H9 (cell line): ENCODE measurements around the gene HASPIN. TPM values are rescaled to one million over a fixed set of nuclear protein-coding genes. Genes with fewer than 3 reads are reported as not detected.

ENCODE experiments used
- DNase-seq: peaks from one replicate; pipeline ENCODE4 v3.0.0-alpha.2; 2017
- H2AFZ ChIP-seq: one replicate; pipeline ENCODE4 v1.6.1; 2013; ENCODE audit warnings: mild to moderate bottlenecking, low read length, control low read depth, moderate library complexity
- H2AK5ac ChIP-seq: 2 replicates; pipeline ENCODE4 v1.6.1; 2013; ENCODE audit warnings: low read length, control low read depth, mixed read lengths; ENCODE audit not compliant: insufficient read length
- H2BK120ac ChIP-seq: one replicate; pipeline ENCODE4 v1.6.1; 2013; ENCODE audit warnings: low read depth, mild to moderate bottlenecking, low read length, control low read depth, inconsistent platforms; ENCODE audit not compliant: poor library complexity, severe bottlenecking
- H2BK12ac ChIP-seq: 2 replicates; pipeline ENCODE4 v1.6.1; 2013; ENCODE audit warnings: low read length, control low read depth, mixed read lengths, low read depth; ENCODE audit not compliant: insufficient read length
- H2BK15ac ChIP-seq: 2 replicates; pipeline ENCODE4 v1.6.1; 2013; ENCODE audit warnings: low read depth, low read length, control low read depth
- H2BK20ac ChIP-seq: one replicate; pipeline ENCODE4 v1.6.1; 2013; ENCODE audit warnings: low read depth, mild to moderate bottlenecking, low read length, control low read depth, inconsistent platforms; ENCODE audit not compliant: poor library complexity, severe bottlenecking
- H2BK5ac ChIP-seq: 2 replicates; pipeline ENCODE4 v1.6.1; 2013; ENCODE audit warnings: low read length, control low read depth, mixed read lengths; ENCODE audit not compliant: insufficient read length
- H3K14ac ChIP-seq: 2 replicates; pipeline ENCODE4 v1.6.1; 2013; ENCODE audit warnings: low read length, control low read depth; ENCODE audit not compliant: insufficient read depth
- H3K18ac ChIP-seq: 2 replicates; pipeline ENCODE4 v1.6.1; 2013; ENCODE audit warnings: low read depth, mild to moderate bottlenecking, mixed read lengths, low read length, control low read depth; ENCODE audit not compliant: insufficient read length
- H3K23ac ChIP-seq: 2 replicates; pipeline ENCODE4 v1.6.1; 2013; ENCODE audit warnings: low read length, control low read depth, mixed read lengths, low read depth; ENCODE audit not compliant: insufficient read length
- H3K23me2 ChIP-seq: 2 replicates; pipeline ENCODE4 v1.6.1; 2013; ENCODE audit warnings: low read depth, mild to moderate bottlenecking, mixed read lengths, low read length, control low read depth; ENCODE audit not compliant: insufficient read length, poor library complexity, severe bottlenecking
- H3K27ac ChIP-seq: 2 replicates; pipeline ENCODE4 v1.5.1; 2013; ENCODE audit warnings: low read length, control low read depth, mixed read lengths, low read depth; ENCODE audit not compliant: insufficient read length
- H3K27me3 ChIP-seq: 2 replicates; pipeline ENCODE4 v1.6.1; 2013; ENCODE audit warnings: low read length, control low read depth, inconsistent platforms; ENCODE audit not compliant: insufficient read depth
- H3K4ac ChIP-seq: 2 replicates; pipeline ENCODE4 v1.6.1; 2013; ENCODE audit warnings: low read depth, mild to moderate bottlenecking, control low read depth, inconsistent platforms, low read length, moderate library complexity
- H3K4me1 ChIP-seq: 2 replicates; pipeline ENCODE4 v1.6.1; 2013; ENCODE audit warnings: low read length, control low read depth, inconsistent platforms; ENCODE audit not compliant: insufficient read depth
- H3K4me2 ChIP-seq: 2 replicates; pipeline ENCODE4 v1.6.1; 2013; ENCODE audit warnings: low read length, control low read depth, mixed read lengths; ENCODE audit not compliant: insufficient read length, insufficient read depth
- H3K56ac ChIP-seq: 2 replicates; pipeline ENCODE4 v1.6.1; 2013; ENCODE audit warnings: low read depth, mild to moderate bottlenecking, mixed read lengths, low read length, control low read depth; ENCODE audit not compliant: insufficient read length
- H3K79me1 ChIP-seq: 2 replicates; pipeline ENCODE4 v1.6.1; 2013; ENCODE audit warnings: low read depth, mild to moderate bottlenecking, moderate library complexity, low read length, control low read depth, inconsistent platforms; ENCODE audit not compliant: insufficient read depth, poor library complexity, severe bottlenecking
- H3K79me2 ChIP-seq: 2 replicates; pipeline ENCODE4 v1.6.1; 2013; ENCODE audit warnings: low read length, control low read depth, inconsistent platforms; ENCODE audit not compliant: insufficient read depth
- H3K9ac ChIP-seq: 2 replicates; pipeline ENCODE4 v1.6.1; 2013; ENCODE audit warnings: low read length, control low read depth, mixed read lengths; ENCODE audit not compliant: insufficient read length; ENCODE audit errors: extremely low read depth
- H3K9me3 ChIP-seq: one replicate; pipeline ENCODE4 v1.6.1; 2013; ENCODE audit warnings: low read depth, low read length, inconsistent platforms; ENCODE audit not compliant: control insufficient read depth
- H3T11ph ChIP-seq: one replicate; pipeline ENCODE4 v1.6.1; 2013; ENCODE audit warnings: mild to moderate bottlenecking, low read length, control low read depth, inconsistent platforms
- H4K20me1 ChIP-seq: one replicate; pipeline ENCODE4 v1.6.1; 2013; ENCODE audit not compliant: control insufficient read depth, insufficient read length, insufficient read depth
- H4K5ac ChIP-seq: 2 replicates; pipeline ENCODE4 v1.6.1; 2013; ENCODE audit warnings: low read depth, mild to moderate bottlenecking, mixed read lengths, low read length, control low read depth; ENCODE audit not compliant: insufficient read length
- H4K8ac ChIP-seq: replicated peaks from 2 replicates; pipeline ENCODE4 v1.6.1; 2013; ENCODE audit warnings: low read length, control low read depth, mixed read lengths, low read depth; ENCODE audit not compliant: insufficient read length
- H4K91ac ChIP-seq: 2 replicates; pipeline ENCODE4 v1.6.1; 2013; ENCODE audit warnings: low read depth, mild to moderate bottlenecking, moderate library complexity, mixed read lengths, low read length, control low read depth; ENCODE audit not compliant: insufficient read length
- H3K27ac Mint-ChIP-seq, 3 experiments: 2 replicates in 2 of 3; 3 replicates in 1 of 3; pipeline ENCODE4 v1.8.0; 2020 to 2021; ENCODE audit warnings: mixed read lengths in 3 of 3, mild to moderate bottlenecking in 1 of 3, moderate library complexity in 1 of 3
- H3K27me3 Mint-ChIP-seq: 2 replicates; pipeline ENCODE4 v1.8.0; 2021; ENCODE audit warnings: low read depth, mild to moderate bottlenecking, moderate library complexity, mixed read lengths
- H3K36me3 Mint-ChIP-seq, 3 experiments: 2 replicates in 2 of 3; 3 replicates in 1 of 3; pipeline ENCODE4 v1.8.0; 2020 to 2021; ENCODE audit warnings: low read depth in 3 of 3, mixed read lengths in 3 of 3; ENCODE audit not compliant: insufficient read depth in 1 of 3
- H3K4me1 Mint-ChIP-seq, 2 experiments: 2 replicates each; pipeline ENCODE4 v1.8.0; 2020; ENCODE audit warnings: mixed read lengths in 2 of 2
- H3K4me3 Mint-ChIP-seq, 2 experiments: 2 replicates in 1 of 2; 3 replicates in 1 of 2; pipeline ENCODE4 v1.8.0; 2020 to 2021; ENCODE audit warnings: mild to moderate bottlenecking in 2 of 2, mixed read lengths in 2 of 2, moderate library complexity in 1 of 2
- H3K9me3 Mint-ChIP-seq, 2 experiments: 2 replicates in 1 of 2; 3 replicates in 1 of 2; pipeline ENCODE4 v1.8.0; 2020; ENCODE audit warnings: mild to moderate bottlenecking in 2 of 2, mixed read lengths in 2 of 2, moderate library complexity in 1 of 2
- WGBS: extraction: QIAGEN DNeasy Blood & Tissue Kit; methylation state at CpG from one replicate; pipeline ENCODE4 v1.1.7; 2013; ENCODE audit warnings: missing lambda C conversion rate, low lambda C conversion rate, mixed read lengths; ENCODE audit not compliant: insufficient read length; ENCODE audit errors: extremely low coverage; 5-methylcytosine and 5-hydroxymethylcytosine counted together
- total RNA-seq: library from RNA; stranded (reverse); gene quantifications from 2 replicates; pipeline ENCODE4 v1.2.1, GENCODE V29; 2021
- TF ChIP-seq, protein P1 (sequence below): fragments of 200-600 bp; sonication (generic); conservative IDR thresholded peaks from 3 replicates; pipeline ENCODE4 v1.8.0; 2021; ENCODE audit warnings: antibody characterized with exemption, mild to moderate bottlenecking

HASPIN gene
- total RNA-seq, 1 experiment from 2014 or later = 26.6 TPM

DNA sequence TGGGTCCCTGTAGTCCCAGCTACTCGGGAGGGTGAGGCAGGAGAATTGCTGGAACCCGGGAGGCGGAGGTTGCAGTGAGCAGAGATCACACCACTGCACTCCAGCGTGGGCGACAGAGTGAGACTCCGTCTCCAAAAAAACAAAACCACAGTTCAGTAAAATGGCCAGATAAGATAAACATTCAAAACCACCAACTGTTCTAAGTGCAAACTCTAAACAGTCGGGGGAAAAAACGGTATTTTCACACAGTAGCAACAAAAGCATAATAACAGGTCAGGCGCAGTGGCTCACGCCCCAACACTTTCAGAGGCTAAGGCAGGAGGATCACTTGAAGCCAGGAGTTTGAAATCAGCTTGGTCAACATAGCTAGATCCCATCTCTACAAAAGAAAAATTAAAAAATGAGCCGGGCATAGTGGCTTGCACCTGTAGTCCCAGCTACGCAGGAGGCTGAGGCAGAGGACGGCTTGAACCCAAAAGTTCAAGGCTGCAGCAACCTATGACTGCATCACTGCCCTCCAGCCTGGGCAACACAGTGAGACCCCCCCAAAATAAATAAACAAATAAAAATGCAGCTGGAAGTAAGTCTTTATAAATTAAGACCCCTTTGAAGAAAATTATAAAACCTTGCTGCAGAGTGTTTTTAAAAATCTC is 10.8 kb upstream of the HASPIN start:
- no peaks in the 10 kb centered on the region for H3K9me3 ChIP-seq
- H2BK20ac ChIP-seq = no peak overlapping the region
- H3K36me3 Mint-ChIP-seq = peaks cover 7 to 45% (median 18%) of the 10 kb centered on the region in 3 experiments; a peak in 6 of 7 replicates
- no peaks in the 10 kb centered on the region for H3K9me3 Mint-ChIP-seq
- H4K8ac ChIP-seq = no peak overlapping the region
- H3K4me1 Mint-ChIP-seq = peaks cover 2 to 3% of the 10 kb centered on the region in 2 experiments; a peak in 1 of 4 replicates
- no peak overlapping the region for H3K27ac Mint-ChIP-seq
- no peaks in the 10 kb centered on the region for H3K27me3 Mint-ChIP-seq
- no peak overlapping the region for H2AFZ ChIP-seq
- TF ChIP-seq, protein P1, sequence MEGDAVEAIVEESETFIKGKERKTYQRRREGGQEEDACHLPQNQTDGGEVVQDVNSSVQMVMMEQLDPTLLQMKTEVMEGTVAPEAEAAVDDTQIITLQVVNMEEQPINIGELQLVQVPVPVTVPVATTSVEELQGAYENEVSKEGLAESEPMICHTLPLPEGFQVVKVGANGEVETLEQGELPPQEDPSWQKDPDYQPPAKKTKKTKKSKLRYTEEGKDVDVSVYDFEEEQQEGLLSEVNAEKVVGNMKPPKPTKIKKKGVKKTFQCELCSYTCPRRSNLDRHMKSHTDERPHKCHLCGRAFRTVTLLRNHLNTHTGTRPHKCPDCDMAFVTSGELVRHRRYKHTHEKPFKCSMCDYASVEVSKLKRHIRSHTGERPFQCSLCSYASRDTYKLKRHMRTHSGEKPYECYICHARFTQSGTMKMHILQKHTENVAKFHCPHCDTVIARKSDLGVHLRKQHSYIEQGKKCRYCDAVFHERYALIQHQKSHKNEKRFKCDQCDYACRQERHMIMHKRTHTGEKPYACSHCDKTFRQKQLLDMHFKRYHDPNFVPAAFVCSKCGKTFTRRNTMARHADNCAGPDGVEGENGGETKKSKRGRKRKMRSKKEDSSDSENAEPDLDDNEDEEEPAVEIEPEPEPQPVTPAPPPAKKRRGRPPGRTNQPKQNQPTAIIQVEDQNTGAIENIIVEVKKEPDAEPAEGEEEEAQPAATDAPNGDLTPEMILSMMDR = no peak
- H3T11ph ChIP-seq = no peak overlapping the region
- H2BK120ac ChIP-seq = no peak overlapping the region
- DNase-seq = no peak
- no peaks in the 10 kb centered on the region for H3K79me1 ChIP-seq
- no CpG with 5 or more reads among the region's 13 CpGs for WGBS
- H3K23me2 ChIP-seq = no peaks in the 10 kb centered on the region
- no peak overlapping the region for H3K4me3 Mint-ChIP-seq
- no peaks in the 10 kb centered on the region for H3K27me3 ChIP-seq
- H4K5ac ChIP-seq = no peak overlapping the region
- no peak overlapping the region for H2BK15ac ChIP-seq
- H3K4me1 ChIP-seq = no peaks in the 10 kb centered on the region
- H3K14ac ChIP-seq = no peak overlapping the region
- H3K18ac ChIP-seq = no peak overlapping the region
- no peak overlapping the region for H3K23ac ChIP-seq
- H4K91ac ChIP-seq = no peak overlapping the region
- no peak overlapping the region for H3K56ac ChIP-seq
- H2AK5ac ChIP-seq = no peak overlapping the region
- H4K20me1 ChIP-seq = no peaks in the 10 kb centered on the region
- H3K9ac ChIP-seq = no peak overlapping the region
- no peak overlapping the region for H3K4ac ChIP-seq
- H2BK5ac ChIP-seq = no peak overlapping the region
- H3K4me2 ChIP-seq = no peak overlapping the region
- no peaks in the 10 kb centered on the region for H3K79me2 ChIP-seq
- no peak overlapping the region for H2BK12ac ChIP-seq
- H3K27ac ChIP-seq = no peak overlapping the region
